Activated CD4-positive, alpha-beta T cell treated with anti-CD3 and anti-CD28 coated beads for 4 hours (primary cell): ENCODE measurements around the gene RACGAP1.
A peak's percentile ranks its signal among the peaks of the same experiment; 100 is the strongest.
"Not testable (repeated sequence)": the region's sequence is repeated elsewhere in the genome, so short reads cannot be mapped to it uniquely, and the experiment has no call there.

Source experiments
- DNase-seq, 2 donors: peaks; one replicate each; pipeline ENCODE4 v3.0.0-alpha.2; 2020

Gene RACGAP1

GRCh38 chr12:50055831-50056638 lies 30.7 kb upstream of the RACGAP1 start:
- DNase-seq, result peak; percentile 55 to 62

GRCh38 chr12:50053583-50053982 lies 28.3 kb upstream of the RACGAP1 start:
- DNase-seq, result no peak

- no peak for DNase-seq
Measured at GRCh38 chr12:50052964-50053363, 27.7 kb upstream of the RACGAP1 start.

GRCh38 chr12:50052544-50052943 lies 27.2 kb upstream of the RACGAP1 start:
- DNase-seq, result no peak

GRCh38 chr12:50051101-50051806 lies 26.0 kb upstream of the RACGAP1 start:
- no peak for DNase-seq

- DNase-seq, result no peak
Measured at GRCh38 chr12:50050410-50051098, 25.3 kb upstream of the RACGAP1 start.

- no peak for DNase-seq
Measured at GRCh38 chr12:50050119-50050385, 24.8 kb upstream of the RACGAP1 start.

GRCh38 chr12:50049254-50050118 lies 24.2 kb upstream of the RACGAP1 start:
- DNase-seq, result no peak

- no peak for DNase-seq
Measured at GRCh38 chr12:50047693-50048250, 22.5 kb upstream of the RACGAP1 start.

GRCh38 chr12:50043854-50044253 lies 18.6 kb upstream of the RACGAP1 start:
- no peak for DNase-seq

GRCh38 chr12:50043308-50043707 lies 18.0 kb upstream of the RACGAP1 start:
- no peak for DNase-seq

GRCh38 chr12:50042693-50043092 lies 17.4 kb upstream of the RACGAP1 start:
- peak in 1 of 2 donors; percentile 23 for DNase-seq

- DNase-seq, result no peak
Measured at GRCh38 chr12:50041962-50042361, 16.7 kb upstream of the RACGAP1 start.

GRCh38 chr12:50041062-50041860 lies 16.0 kb upstream of the RACGAP1 start:
- no peak for DNase-seq

- no peak for DNase-seq
Measured at GRCh38 chr12:50040657-50041056, 15.4 kb upstream of the RACGAP1 start.

- DNase-seq, result peak; percentile 79 to 85
Measured at GRCh38 chr12:50039151-50039835, 14.0 kb upstream of the RACGAP1 start.

- DNase-seq, result no peak
Measured at GRCh38 chr12:50038336-50038735, 13.0 kb upstream of the RACGAP1 start.

- no peak for DNase-seq
Measured at GRCh38 chr12:50032854-50033581, 7.7 kb upstream of the RACGAP1 start.

GRCh38 chr12:50032515-50032853 lies 7.2 kb upstream of the RACGAP1 start:
- no peak for DNase-seq

GRCh38 chr12:50030449-50030848 lies 5.2 kb upstream of the RACGAP1 start:
- DNase-seq, result not testable (repeated sequence)

- DNase-seq, result no peak
Measured at GRCh38 chr12:50026691-50027090, 1.4 kb upstream of the RACGAP1 start.
